Stimulated activated CD4-positive, alpha-beta T cell treated with anti-CD3 and anti-CD28 coated beads, TNF-alpha, amount 100 ng/mL, for 4 hours (primary cell): ENCODE data around the gene ENDOD1.

Experiments
- DNase-seq, 3 experiments: peaks; one replicate each; pipeline ENCODE4 v3.0.0-alpha.2; 2020; ENCODE audit warnings: low read depth in 3 of 3

Gene ENDOD1

GRCh38 chr11:95175818-95176380, 86.3 kb downstream of the ENDOD1 start:
- DNase-seq = no peak
